CD14-positive monocyte (primary cell): ENCODE measurements around the gene CDH4. TPM values are rescaled to one million over a fixed set of nuclear protein-coding genes. Genes with fewer than 3 reads are reported as not detected.

Experiments
- DNase-seq, 3 donors: peaks; one replicate each; pipeline ENCODE4 v3.0.0-alpha.2; 2011 to 2022
- H2AFZ ChIP-seq: 2 replicates; pipeline ENCODE4 v1.6.0; 2012; ENCODE audit warnings: mild to moderate bottlenecking, low read depth, low read length, inconsistent platforms; ENCODE audit not compliant: insufficient read depth, poor library complexity, severe bottlenecking
- H3K27ac ChIP-seq, 2 donors: 1 replicate in 1 of 2; 2 replicates in 1 of 2; pipeline ENCODE4 v1.5.1; 2012 to 2013; ENCODE audit warnings: low read length in 2 of 2, control low read depth in 1 of 2, inconsistent platforms in 1 of 2, low read depth in 1 of 2, mild to moderate bottlenecking in 1 of 2
- H3K27me3 ChIP-seq, 2 donors: one replicate each; pipeline versions ENCODE4 v1.6.0 to v1.6.1; 2011 to 2013; ENCODE audit warnings: low read length in 2 of 2; ENCODE audit not compliant: control insufficient read depth in 2 of 2, insufficient read depth in 2 of 2
- H3K36me3 ChIP-seq, 2 donors: replicated peaks in 1 of 2; 1 replicate in 1 of 2; 2 replicates in 1 of 2; pipeline versions ENCODE4 v1.5.1 to v1.6.1; 2012 to 2013; ENCODE audit warnings: low read length in 2 of 2, control low read depth in 1 of 2, inconsistent platforms in 1 of 2, mild to moderate bottlenecking in 1 of 2; ENCODE audit not compliant: insufficient read depth in 2 of 2, control insufficient read depth in 1 of 2
- H3K4me1 ChIP-seq, 2 donors: 1 replicate in 1 of 2; 2 replicates in 1 of 2; pipeline versions ENCODE4 v1.5.1 to v1.6.1; 2012 to 2013; ENCODE audit warnings: low read length in 2 of 2, control low read depth in 1 of 2, inconsistent platforms in 1 of 2, mild to moderate bottlenecking in 1 of 2, moderate library complexity in 1 of 2; ENCODE audit not compliant: insufficient read depth in 2 of 2, control insufficient read depth in 1 of 2
- H3K4me2 ChIP-seq: replicated peaks from 2 replicates; pipeline ENCODE3; 2012; ENCODE audit warnings: low read length, moderate library complexity, mild to moderate bottlenecking; ENCODE audit not compliant: poor library complexity, severe bottlenecking; ENCODE audit errors: extremely low read depth
- H3K4me3 ChIP-seq, 3 experiments: fragments of 200-600 bp in 1 of 3; sonication (generic) in 1 of 3; replicated peaks in 1 of 3; 1 replicate in 2 of 3; 2 replicates in 1 of 3; pipeline ENCODE4 v1.5.1; 2011 to 2013; ENCODE audit warnings: low read length in 3 of 3, mild to moderate bottlenecking in 3 of 3, control low read depth in 2 of 3, low read depth in 2 of 3, inconsistent platforms in 1 of 3, moderate library complexity in 1 of 3
- H3K79me2 ChIP-seq: 2 replicates; pipeline ENCODE4 v1.6.0; 2012; ENCODE audit warnings: mild to moderate bottlenecking, control low read depth, inconsistent platforms, low read length, moderate library complexity; ENCODE audit not compliant: insufficient read depth
- H3K9ac ChIP-seq: 2 replicates; pipeline ENCODE4 v1.6.0; 2017; ENCODE audit warnings: low read length, mild to moderate bottlenecking; ENCODE audit not compliant: insufficient read depth, poor library complexity, severe bottlenecking
- H3K9me3 ChIP-seq, 2 donors: replicated peaks in 1 of 2; 1 replicate in 1 of 2; 2 replicates in 1 of 2; pipeline versions ENCODE4 v1.5.1 to v1.6.1; 2012 to 2013; ENCODE audit warnings: low read length in 2 of 2, control low read depth in 1 of 2; ENCODE audit not compliant: control insufficient read depth in 1 of 2, insufficient read depth in 1 of 2
- H4K20me1 ChIP-seq: 2 replicates; pipeline ENCODE4 v1.6.0; 2012; ENCODE audit warnings: mild to moderate bottlenecking, low read length, control low read depth, moderate library complexity; ENCODE audit not compliant: insufficient read depth
- H3K27ac Mint-ChIP-seq, 7 donors: one replicate each; pipeline ENCODE4 v1.8.0; 2020; ENCODE audit warnings: mild to moderate bottlenecking in 7 of 7, mixed read lengths in 7 of 7, moderate library complexity in 6 of 7, inconsistent platforms in 2 of 7
- H3K27me3 Mint-ChIP-seq, 3 donors: one replicate each; pipeline ENCODE4 v1.8.0; 2021 to 2022; ENCODE audit warnings: low read depth in 3 of 3, mild to moderate bottlenecking in 3 of 3, mixed read lengths in 3 of 3, moderate library complexity in 3 of 3, inconsistent platforms in 1 of 3
- H3K36me3 Mint-ChIP-seq, 2 donors: one replicate each; pipeline ENCODE4 v1.8.0; 2020; ENCODE audit warnings: mixed read lengths in 2 of 2, inconsistent platforms in 1 of 2, mild to moderate bottlenecking in 1 of 2
- H3K4me1 Mint-ChIP-seq: one replicate; pipeline ENCODE4 v1.8.0; 2020; ENCODE audit warnings: mild to moderate bottlenecking, mixed read lengths
- H3K4me3 Mint-ChIP-seq, 2 donors: one replicate each; pipeline ENCODE4 v1.8.0; 2020; ENCODE audit warnings: mild to moderate bottlenecking in 2 of 2, mixed read lengths in 2 of 2, moderate library complexity in 1 of 2
- H3K9me3 Mint-ChIP-seq, 7 donors: one replicate each; pipeline ENCODE4 v1.8.0; 2020 to 2022; ENCODE audit warnings: mixed read lengths in 7 of 7, mild to moderate bottlenecking in 6 of 7, moderate library complexity in 6 of 7, inconsistent platforms in 2 of 7
- whole genome bisulfite sequencing: methylation state at CpG from one replicate; pipeline ENCODE4 v1.1.5; 2013; ENCODE audit warnings: missing lambda C conversion rate; ENCODE audit not compliant: insufficient coverage; 5-methylcytosine and 5-hydroxymethylcytosine counted together
- intact Hi-C, 2 donors: fragments of 100-400 bp; cut with micrococcal nuclease; formaldehyde crosslinking; loops; one replicate each; pipeline versions ENCODE4 v1.15.0 to v1.15.1; 2023
- polyA plus RNA-seq, 3 donors: library from polyadenylated mRNA; depleted of rRNA in 1 of 3; unstranded in 2 of 3; stranded (reverse) in 1 of 3; fragments of 300-500 nt in 2 of 3; fragments of >200 nt in 1 of 3; fragmentation: Illumina TruSeq in 2 of 3; gene quantifications; 1 replicate in 2 of 3; 2 replicates in 1 of 3; pipeline ENCODE4 v1.2.3, GENCODE V29; 2012 to 2021
- TF ChIP-seq, protein P1 (sequence below): fragments of 200-600 bp; IDR thresholded peaks from one replicate; pipeline ENCODE4 v1.8.0; 2022; ENCODE audit warnings: antibody characterized with exemption, mild to moderate bottlenecking

Gene CDH4
- polyA plus RNA-seq, 3 donors, result not detected

DNA sequence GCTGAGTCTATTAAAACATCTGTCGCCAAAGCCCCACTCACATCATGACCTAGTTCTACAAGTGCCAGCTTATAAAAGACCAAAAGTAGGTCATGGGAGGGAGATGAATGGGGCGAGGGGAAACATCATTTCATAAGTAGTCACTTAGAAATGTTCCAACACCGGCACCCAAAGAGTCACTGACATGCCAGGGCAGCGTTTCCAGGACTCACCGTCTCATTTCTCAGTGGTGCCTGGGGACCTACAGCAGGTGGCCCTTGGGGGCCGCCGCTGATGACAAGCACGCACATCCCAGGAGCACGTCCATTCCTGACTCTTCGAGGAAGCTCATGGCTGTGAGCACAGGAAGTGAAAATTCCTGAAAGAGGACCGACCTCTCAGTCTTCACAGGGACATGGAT is 260.4 kb downstream of the CDH4 start:
- Mint-ChIP-seq H3K27me3 (peaks cover 1% of the 10 kb centered on the region in 3 donors), H3K9me3 (peaks cover 0 to 65% (median 30%) of the 10 kb centered on the region in 7 donors), H3K36me3 (no peaks in the 10 kb centered on the region), H3K4me1 (no peaks in the 10 kb centered on the region), H3K4me3 (no peak overlapping the region), H3K27ac (no peak overlapping the region)
- no peaks in the 10 kb centered on the region for H3K36me3 ChIP-seq
- intact Hi-C loops, result no loop called here
- no peak overlapping the region for H3K9ac ChIP-seq
- no peak overlapping the region for H2AFZ ChIP-seq
- H3K4me1 ChIP-seq, result no peaks in the 10 kb centered on the region
- H3K27me3 ChIP-seq, result no peaks in the 10 kb centered on the region
- no peak overlapping the region for H3K27ac ChIP-seq
- H3K79me2 ChIP-seq, result no peaks in the 10 kb centered on the region
- H4K20me1 ChIP-seq, result no peaks in the 10 kb centered on the region
- H3K4me3 ChIP-seq, result no peak overlapping the region
- TF ChIP-seq, protein P1, sequence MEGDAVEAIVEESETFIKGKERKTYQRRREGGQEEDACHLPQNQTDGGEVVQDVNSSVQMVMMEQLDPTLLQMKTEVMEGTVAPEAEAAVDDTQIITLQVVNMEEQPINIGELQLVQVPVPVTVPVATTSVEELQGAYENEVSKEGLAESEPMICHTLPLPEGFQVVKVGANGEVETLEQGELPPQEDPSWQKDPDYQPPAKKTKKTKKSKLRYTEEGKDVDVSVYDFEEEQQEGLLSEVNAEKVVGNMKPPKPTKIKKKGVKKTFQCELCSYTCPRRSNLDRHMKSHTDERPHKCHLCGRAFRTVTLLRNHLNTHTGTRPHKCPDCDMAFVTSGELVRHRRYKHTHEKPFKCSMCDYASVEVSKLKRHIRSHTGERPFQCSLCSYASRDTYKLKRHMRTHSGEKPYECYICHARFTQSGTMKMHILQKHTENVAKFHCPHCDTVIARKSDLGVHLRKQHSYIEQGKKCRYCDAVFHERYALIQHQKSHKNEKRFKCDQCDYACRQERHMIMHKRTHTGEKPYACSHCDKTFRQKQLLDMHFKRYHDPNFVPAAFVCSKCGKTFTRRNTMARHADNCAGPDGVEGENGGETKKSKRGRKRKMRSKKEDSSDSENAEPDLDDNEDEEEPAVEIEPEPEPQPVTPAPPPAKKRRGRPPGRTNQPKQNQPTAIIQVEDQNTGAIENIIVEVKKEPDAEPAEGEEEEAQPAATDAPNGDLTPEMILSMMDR, result no peak
- H3K9me3 ChIP-seq, result peaks cover 0 to 94% of the 10 kb centered on the region in 2 donors
- WGBS, result 94% methylated on average over 9 of the region's 11 CpGs
- no peak for DNase-seq
- H3K4me2 ChIP-seq, result no peak overlapping the region

DNA sequence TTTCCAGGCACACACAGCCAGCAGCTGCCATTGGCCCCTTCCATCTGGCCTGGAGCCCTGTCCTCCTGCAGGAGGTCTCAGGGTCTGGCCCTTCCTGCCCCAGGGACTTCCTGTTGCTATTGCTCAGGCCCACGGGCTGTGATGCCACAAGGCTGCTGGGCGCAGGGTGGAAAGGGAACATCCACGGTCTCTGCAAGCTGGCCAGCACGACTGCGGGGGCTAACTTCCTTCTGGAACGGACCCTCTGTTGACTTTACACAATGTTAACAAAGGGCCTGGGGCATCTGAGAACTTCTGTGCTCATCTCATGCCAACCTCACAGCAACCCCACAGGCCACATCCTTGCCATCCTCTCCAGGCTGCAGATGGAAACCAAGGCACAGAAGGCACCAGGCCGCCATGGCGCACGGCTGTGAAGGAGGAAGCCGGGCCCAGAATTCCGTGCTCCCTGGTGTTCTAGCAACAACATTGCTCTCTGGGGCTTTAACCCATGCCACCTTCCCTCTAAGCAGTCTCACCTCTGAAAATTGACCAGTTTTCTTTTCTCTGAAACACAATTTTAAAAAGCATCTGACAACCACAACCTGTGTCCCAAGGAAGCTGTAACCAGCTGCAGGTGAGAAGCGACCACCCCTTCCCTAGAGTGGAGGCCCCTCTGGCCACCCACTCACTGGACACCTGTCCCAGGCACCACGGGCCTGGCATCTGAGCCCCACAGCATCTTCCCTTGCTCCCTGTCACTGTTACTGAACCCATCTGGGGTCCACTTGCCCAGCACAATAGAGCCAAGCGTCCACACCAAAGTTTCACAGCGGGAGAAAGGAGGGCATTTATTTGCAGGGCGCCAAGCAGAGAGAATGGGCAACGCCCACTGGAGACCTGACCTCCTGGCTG is 261.3 kb downstream of the CDH4 start:
- H3K36me3 Mint-ChIP-seq, result no peaks in the 10 kb centered on the region
- no peak overlapping the region for H3K27ac ChIP-seq

More for the DNA sequence above, 261.3 kb downstream of the CDH4 start:
- Histone ChIP-seq H3K4me3 (no peak overlapping the region), H3K27me3 (no peaks in the 10 kb centered on the region), H3K4me1 (no peaks in the 10 kb centered on the region), H3K9ac (no peak overlapping the region), H3K9me3 (peaks cover 6 to 94% of the 10 kb centered on the region in 2 donors), H3K79me2 (no peaks in the 10 kb centered on the region), H4K20me1 (no peaks in the 10 kb centered on the region), H3K4me2 (no peak overlapping the region), H3K36me3 (no peaks in the 10 kb centered on the region), H2AFZ (no peak overlapping the region)
- TF ChIP-seq, protein P1, result no peak
- H3K4me1 Mint-ChIP-seq, result no peaks in the 10 kb centered on the region
- 85% methylated on average over 17 of the region's 17 CpGs for WGBS
- no peak for DNase-seq
- intact Hi-C loops, result no loop called here
- H3K27me3 Mint-ChIP-seq, result peaks cover 1% of the 10 kb centered on the region in 3 donors
- no peak overlapping the region for H3K4me3 Mint-ChIP-seq
- peaks cover under 1 to 60% (median 31%) of the 10 kb centered on the region in 7 donors for H3K9me3 Mint-ChIP-seq
- no peak overlapping the region for H3K27ac Mint-ChIP-seq
